Neuronal stem cell (in vitro differentiated cells): Measurements from ENCODE around the gene ST7.
A peak's percentile ranks its signal among the peaks of the same experiment; 100 is the strongest.

Experiments used
- DNase-seq: peaks from one replicate; pipeline ENCODE4 v3.0.0-alpha.2; 2013; ENCODE audit warnings: low spot score
- H2AFZ ChIP-seq: one replicate; pipeline ENCODE4 v1.6.1; 2013; ENCODE audit warnings: mild to moderate bottlenecking, low read length, inconsistent platforms
- H2AK5ac ChIP-seq: 2 replicates; pipeline ENCODE4 v1.6.1; 2013; ENCODE audit warnings: low read depth, mild to moderate bottlenecking, inconsistent platforms, low read length, moderate library complexity, mixed read lengths
- H2BK120ac ChIP-seq: 2 replicates; pipeline ENCODE4 v1.6.1; 2013; ENCODE audit warnings: low read depth, mild to moderate bottlenecking, inconsistent platforms, low read length, moderate library complexity, mixed read lengths
- H2BK12ac ChIP-seq: one replicate; pipeline ENCODE4 v1.6.1; 2013; ENCODE audit warnings: low read length, inconsistent platforms
- H2BK15ac ChIP-seq: 2 replicates; pipeline ENCODE4 v1.6.1; 2013; ENCODE audit warnings: mild to moderate bottlenecking, low read length, inconsistent platforms, mixed read lengths
- H2BK5ac ChIP-seq: one replicate; pipeline ENCODE4 v1.6.1; 2013; ENCODE audit warnings: inconsistent platforms, mild to moderate bottlenecking, low read length, moderate library complexity
- H3K14ac ChIP-seq: one replicate; pipeline ENCODE4 v1.6.1; 2013; ENCODE audit warnings: low read length, inconsistent platforms
- H3K18ac ChIP-seq: 2 replicates; pipeline ENCODE4 v1.6.1; 2013; ENCODE audit warnings: low read length, inconsistent platforms
- H3K23ac ChIP-seq: 2 replicates; pipeline ENCODE4 v1.6.1; 2013; ENCODE audit warnings: low read depth, mild to moderate bottlenecking, mixed read lengths, low read length, inconsistent platforms; ENCODE audit not compliant: poor library complexity
- H3K27ac ChIP-seq: replicated peaks from 3 replicates; pipeline ENCODE4 v1.5.1; 2013; ENCODE audit warnings: low read length, inconsistent platforms
- H3K27me3 ChIP-seq, 3 experiments: 2 replicates each; pipeline ENCODE4 v1.6.1; 2013; ENCODE audit warnings: low read length in 3 of 3, mild to moderate bottlenecking in 2 of 3, inconsistent platforms in 1 of 3, low read depth in 1 of 3, mixed read lengths in 1 of 3, moderate library complexity in 1 of 3; ENCODE audit not compliant: control insufficient read depth in 3 of 3, insufficient read depth in 3 of 3
- H3K36me3 ChIP-seq, 2 donors: replicated peaks in 1 of 2; 2 replicates each; pipeline ENCODE4 v1.6.1; 2013; ENCODE audit warnings: low read length in 2 of 2; ENCODE audit not compliant: control insufficient read depth in 2 of 2, insufficient read depth in 2 of 2
- H3K4ac ChIP-seq: 2 replicates; pipeline ENCODE4 v1.6.1; 2013; ENCODE audit warnings: inconsistent platforms, mild to moderate bottlenecking, low read length, moderate library complexity
- H3K4me1 ChIP-seq, 2 donors: 1 replicate in 1 of 2; 2 replicates in 1 of 2; pipeline ENCODE4 v1.6.1; 2013; ENCODE audit warnings: low read length in 2 of 2, low read depth in 1 of 2; ENCODE audit not compliant: control insufficient read depth in 2 of 2, insufficient read depth in 1 of 2
- H3K4me2 ChIP-seq: one replicate; pipeline ENCODE4 v1.6.1; 2013; ENCODE audit warnings: mild to moderate bottlenecking, low read length, inconsistent platforms; ENCODE audit not compliant: insufficient read depth, poor library complexity, severe bottlenecking
- H3K4me3 ChIP-seq, 2 donors: 2 replicates each; pipeline ENCODE4 v1.5.1; 2013; ENCODE audit warnings: low read length in 2 of 2, mild to moderate bottlenecking in 2 of 2, inconsistent platforms in 1 of 2, moderate library complexity in 1 of 2
- H3K79me1 ChIP-seq: one replicate; pipeline ENCODE4 v1.6.1; 2013; ENCODE audit warnings: low read depth, mild to moderate bottlenecking, inconsistent platforms, low read length, moderate library complexity
- H3K9ac ChIP-seq: one replicate; pipeline ENCODE4 v1.6.1; 2013; ENCODE audit warnings: mild to moderate bottlenecking, low read depth, low read length, inconsistent platforms; ENCODE audit not compliant: poor library complexity
- H3K9me3 ChIP-seq, 2 donors: replicated peaks in 1 of 2; 2 replicates each; pipeline versions ENCODE3 to v1.6.1; 2013; ENCODE audit warnings: low read length in 2 of 2, mild to moderate bottlenecking in 2 of 2, inconsistent platforms in 1 of 2, low read depth in 1 of 2, mixed read lengths in 1 of 2, moderate library complexity in 1 of 2; ENCODE audit not compliant: control insufficient read depth in 2 of 2, insufficient read depth in 1 of 2
- H4K8ac ChIP-seq: one replicate; pipeline ENCODE4 v1.6.1; 2013; ENCODE audit warnings: low read depth, mild to moderate bottlenecking, inconsistent platforms, low read length, moderate library complexity
- H4K91ac ChIP-seq: one replicate; pipeline ENCODE4 v1.6.1; 2013; ENCODE audit warnings: low read length, low read depth, mild to moderate bottlenecking, inconsistent platforms; ENCODE audit not compliant: poor library complexity
- WGBS, 2 donors: extraction: QIAGEN DNeasy Blood & Tissue Kit; methylation state at CpG; one replicate each; pipeline ENCODE4 v1.1.7; 2013; ENCODE audit warnings: missing lambda C conversion rate in 2 of 2, mixed read lengths in 1 of 2; ENCODE audit not compliant: insufficient read length in 2 of 2, insufficient replicate concordance in 1 of 2; ENCODE audit errors: extremely low coverage in 2 of 2; 5-methylcytosine and 5-hydroxymethylcytosine counted together

The ST7 gene

GRCh38 chr7:117225536-117225935 lies 272.2 kb downstream of the ST7 start:
- no peak overlapping the region for H2BK120ac ChIP-seq
- peak overlapping the region in 1 of 2 donors; percentile 20 for H3K4me3 ChIP-seq
- H3K27ac ChIP-seq, result no peak overlapping the region
- H2BK15ac ChIP-seq, result no peak overlapping the region
- H3K14ac ChIP-seq, result no peak overlapping the region
- H3K9me3 ChIP-seq, result no peaks in the 10 kb centered on the region
- peak overlapping the region; percentile 31 for H3K9ac ChIP-seq
- H3K4me2 ChIP-seq, result no peak overlapping the region
- no peak overlapping the region for H2BK12ac ChIP-seq
- H3K4ac ChIP-seq, result no peak overlapping the region
- peaks cover 0 to 14% of the 10 kb centered on the region in 2 donors for H3K36me3 ChIP-seq
- WGBS, 2 donors, result no CpG with 5 or more reads among the region's 6 CpGs
- H2AFZ ChIP-seq, result no peak overlapping the region
- no peak overlapping the region for H2BK5ac ChIP-seq
- H3K23ac ChIP-seq, result no peak overlapping the region
- no peak overlapping the region for H4K91ac ChIP-seq
- no peaks in the 10 kb centered on the region for H3K79me1 ChIP-seq
- no peak overlapping the region for H4K8ac ChIP-seq
- H3K18ac ChIP-seq, result no peak overlapping the region
- no peak for DNase-seq
- no peaks in the 10 kb centered on the region for H3K4me1 ChIP-seq
- H2AK5ac ChIP-seq, result no peak overlapping the region
- H3K27me3 ChIP-seq, result no peaks in the 10 kb centered on the region

GRCh38 chr7:117227091-117227490 lies 273.8 kb downstream of the ST7 start:
- Histone ChIP-seq H3K23ac (no peak overlapping the region), H3K4me1 (no peaks in the 10 kb centered on the region), H3K9ac (no peak overlapping the region), H2BK12ac (no peak overlapping the region), H3K27me3 (no peaks in the 10 kb centered on the region), H3K4ac (no peak overlapping the region), H2BK120ac (no peak overlapping the region), H2BK5ac (no peak overlapping the region), H3K4me3 (no peak overlapping the region), H3K27ac (no peak overlapping the region), H3K4me2 (no peak overlapping the region), H3K79me1 (no peaks in the 10 kb centered on the region), H4K91ac (no peak overlapping the region), H2BK15ac (no peak overlapping the region), H3K18ac (no peak overlapping the region), H3K36me3 (peaks cover 0 to 11% of the 10 kb centered on the region in 2 donors), H2AK5ac (no peak overlapping the region), H2AFZ (no peak overlapping the region), H4K8ac (no peak overlapping the region), H3K14ac (no peak overlapping the region), H3K9me3 (no peaks in the 10 kb centered on the region)
- WGBS, 2 donors, result no CpG with 5 or more reads among the region's 4 CpGs
- no peak for DNase-seq

- H2BK120ac ChIP-seq, result no peak overlapping the region
- no peak overlapping the region for H3K23ac ChIP-seq
- H3K79me1 ChIP-seq, result no peaks in the 10 kb centered on the region
- no peak overlapping the region for H2BK12ac ChIP-seq
- H3K4ac ChIP-seq, result no peak overlapping the region
- H2BK5ac ChIP-seq, result no peak overlapping the region
- no peak overlapping the region for H3K27ac ChIP-seq
- H2BK15ac ChIP-seq, result no peak overlapping the region
- no peaks in the 10 kb centered on the region for H3K4me1 ChIP-seq
- no peak overlapping the region for H3K14ac ChIP-seq
- H4K8ac ChIP-seq, result no peak overlapping the region
- no peaks in the 10 kb centered on the region for H3K9me3 ChIP-seq
- no peak overlapping the region for H3K9ac ChIP-seq
- H3K36me3 ChIP-seq, result peaks cover 0 to 11% of the 10 kb centered on the region in 2 donors
- H3K4me3 ChIP-seq, result no peak overlapping the region
- H2AK5ac ChIP-seq, result no peak overlapping the region
- H4K91ac ChIP-seq, result no peak overlapping the region
- no CpG with 5 or more reads among the region's 3 CpGs for WGBS, 2 donors
- H2AFZ ChIP-seq, result no peak overlapping the region
- no peak overlapping the region for H3K4me2 ChIP-seq
- no peak overlapping the region for H3K18ac ChIP-seq
- DNase-seq, result no peak
- no peaks in the 10 kb centered on the region for H3K27me3 ChIP-seq
Observed at GRCh38 chr7:117229350-117229749, 276.0 kb downstream of the ST7 start.

- Histone ChIP-seq H3K23ac (no peak overlapping the region), H3K9me3 (no peaks in the 10 kb centered on the region), H3K14ac (no peak overlapping the region), H2AK5ac (no peak overlapping the region), H3K9ac (no peak overlapping the region), H4K91ac (no peak overlapping the region), H2BK120ac (no peak overlapping the region), H3K27me3 (no peaks in the 10 kb centered on the region), H4K8ac (no peak overlapping the region), H3K4me3 (no peak overlapping the region), H3K4ac (no peak overlapping the region), H3K4me2 (no peak overlapping the region), H3K27ac (no peak overlapping the region), H3K4me1 (no peaks in the 10 kb centered on the region), H2BK12ac (no peak overlapping the region), H3K18ac (no peak overlapping the region), H3K79me1 (no peaks in the 10 kb centered on the region), H3K36me3 (peaks cover 0 to 11% of the 10 kb centered on the region in 2 donors), H2AFZ (no peak overlapping the region), H2BK15ac (no peak overlapping the region), H2BK5ac (no peak overlapping the region)
- WGBS, 2 donors, result no CpG with 5 or more reads among the region's 4 CpGs
- no peak for DNase-seq
Observed at GRCh38 chr7:117230276-117231046, 277.2 kb downstream of the ST7 start.
